SK-N-SH treated with all-trans-retinoic acid at 6 μM for 48 hours (cell line): ENCODE results near the gene C13orf42.

Experiments
- ARNTL ChIP-seq: fragments of 450-650 bp; formaldehyde crosslinking; IDR thresholded peaks from 2 replicates; pipeline ENCODE4 v1.5.0; 2020; ENCODE audit warnings: low read depth, mild to moderate bottlenecking, moderate library complexity, borderline replicate concordance
- CSRNP3 ChIP-seq: fragments of 250-450 bp; sonication (Bioruptor Pico); IDR thresholded peaks from 2 replicates; pipeline ENCODE4 v1.5.1; 2021; ENCODE audit warnings: mild to moderate bottlenecking, moderate library complexity
- ESRRG ChIP-seq: fragments of 250-450 bp; sonication (Bioruptor Pico); IDR thresholded peaks from 2 replicates; pipeline ENCODE4 v1.6.1; 2021; ENCODE audit warnings: mild to moderate bottlenecking
- GLIS3 ChIP-seq: fragments of 250-450 bp; sonication (Bioruptor Pico); IDR thresholded peaks from 2 replicates; pipeline ENCODE4 v1.5.0; 2020; ENCODE audit warnings: mild to moderate bottlenecking, moderate library complexity
- ISL1 ChIP-seq: fragments of 250-450 bp; sonication (Bioruptor Pico); IDR thresholded peaks from 2 replicates; pipeline ENCODE4 v2.1.2; 2022; ENCODE audit warnings: mild to moderate bottlenecking, moderate library complexity
- PPARA ChIP-seq: fragments of 250-450 bp; sonication (Bioruptor Pico); IDR thresholded peaks from 2 replicates; pipeline ENCODE4 v1.5.0; 2020; ENCODE audit warnings: mild to moderate bottlenecking, borderline replicate concordance
- RARB ChIP-seq: fragments of 250-450 bp; sonication (Bioruptor Pico); IDR thresholded peaks from 2 replicates; pipeline ENCODE4 v1.8.0; 2021; ENCODE audit warnings: mild to moderate bottlenecking, moderate library complexity
- SNAI2 ChIP-seq: fragments of 250-450 bp; sonication (Bioruptor Pico); IDR thresholded peaks from 2 replicates; pipeline ENCODE4 v1.5.0; 2020; ENCODE audit warnings: mild to moderate bottlenecking, moderate library complexity
- TSHZ2 ChIP-seq: fragments of 250-450 bp; sonication (Bioruptor Pico); IDR thresholded peaks from 2 replicates; pipeline ENCODE4 v1.5.0; 2020; ENCODE audit warnings: mild to moderate bottlenecking, moderate library complexity
- ZFP3 ChIP-seq: fragments of 250-450 bp; sonication (Bioruptor Pico); IDR thresholded peaks from 2 replicates; pipeline ENCODE4 v1.5.0; 2020; ENCODE audit warnings: mild to moderate bottlenecking, moderate library complexity
- ZFP30 ChIP-seq: fragments of 450-650 bp; formaldehyde crosslinking; IDR thresholded peaks from 2 replicates; pipeline ENCODE4 v1.5.0; 2022; ENCODE audit warnings: mild to moderate bottlenecking, moderate library complexity
- ZNF8 ChIP-seq: fragments of 450-650 bp; formaldehyde crosslinking; IDR thresholded peaks from 2 replicates; pipeline ENCODE4 v1.5.0; 2020; ENCODE audit warnings: mild to moderate bottlenecking, moderate library complexity
- TF ChIP-seq, protein P1 (sequence below): fragments of 250-450 bp; sonication (Bioruptor Pico); IDR thresholded peaks from 2 replicates; pipeline ENCODE4 v1.8.0; 2020; ENCODE audit warnings: mild to moderate bottlenecking, moderate library complexity, borderline replicate concordance

GRCh38 chr13:51101636-51102235, 9.3 kb downstream of the C13orf42 start:
- TF ChIP-seq CSRNP3 (no peak), TSHZ2 (no peak), ZFP30 (CRISPR knock-in tag) (no peak), RARB (CRISPR knock-in tag) (no peak), ZNF8 (no peak), ESRRG (CRISPR knock-in tag) (no peak), ARNTL (CRISPR knock-in tag) (no peak), PPARA (CRISPR knock-in tag) (no peak), GLIS3 (CRISPR knock-in tag) (no peak), ISL1 (CRISPR knock-in tag) (no peak), SNAI2 (CRISPR knock-in tag) (no peak), ZFP3 (no peak)
- TF ChIP-seq, protein P1, sequence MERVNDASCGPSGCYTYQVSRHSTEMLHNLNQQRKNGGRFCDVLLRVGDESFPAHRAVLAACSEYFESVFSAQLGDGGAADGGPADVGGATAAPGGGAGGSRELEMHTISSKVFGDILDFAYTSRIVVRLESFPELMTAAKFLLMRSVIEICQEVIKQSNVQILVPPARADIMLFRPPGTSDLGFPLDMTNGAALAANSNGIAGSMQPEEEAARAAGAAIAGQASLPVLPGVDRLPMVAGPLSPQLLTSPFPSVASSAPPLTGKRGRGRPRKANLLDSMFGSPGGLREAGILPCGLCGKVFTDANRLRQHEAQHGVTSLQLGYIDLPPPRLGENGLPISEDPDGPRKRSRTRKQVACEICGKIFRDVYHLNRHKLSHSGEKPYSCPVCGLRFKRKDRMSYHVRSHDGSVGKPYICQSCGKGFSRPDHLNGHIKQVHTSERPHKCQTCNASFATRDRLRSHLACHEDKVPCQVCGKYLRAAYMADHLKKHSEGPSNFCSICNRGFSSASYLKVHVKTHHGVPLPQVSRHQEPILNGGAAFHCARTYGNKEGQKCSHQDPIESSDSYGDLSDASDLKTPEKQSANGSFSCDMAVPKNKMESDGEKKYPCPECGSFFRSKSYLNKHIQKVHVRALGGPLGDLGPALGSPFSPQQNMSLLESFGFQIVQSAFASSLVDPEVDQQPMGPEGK, result no peak
